HEK293 (cell line): ENCODE measurements around the gene SETD5.

Experiments used
- BCL11A ChIP-seq: fragments of 450-650 bp; formaldehyde crosslinking; IDR thresholded peaks from 2 replicates; pipeline ENCODE4 v1.5.1; 2016; ENCODE audit warnings: low read depth, missing biosample characterization, missing genetic modification characterization
- GLI2 ChIP-seq: fragments of 450-650 bp; formaldehyde crosslinking; IDR thresholded peaks from 2 replicates; pipeline ENCODE4; 2017; ENCODE audit warnings: missing biosample characterization, missing genetic modification characterization, low read depth, borderline replicate concordance
- ZBTB17 ChIP-seq: fragments of 450-650 bp; formaldehyde crosslinking; IDR thresholded peaks from 2 replicates; pipeline ENCODE4 v1.5.1; 2016; ENCODE audit warnings: missing biosample characterization, missing genetic modification characterization
- ZNF19 ChIP-seq: fragments of 450-650 bp; formaldehyde crosslinking; IDR thresholded peaks from 2 replicates; pipeline ENCODE4; 2016; ENCODE audit warnings: missing biosample characterization, missing genetic modification characterization, low read depth
- ZNF24 ChIP-seq: fragments of 450-650 bp; formaldehyde crosslinking; IDR thresholded peaks from 2 replicates; pipeline ENCODE4 v1.5.1; 2016; ENCODE audit warnings: missing biosample characterization, missing genetic modification characterization
- ZNF701 ChIP-seq: fragments of 450-650 bp; formaldehyde crosslinking; IDR thresholded peaks from 2 replicates; pipeline ENCODE4 v1.5.1; 2016; ENCODE audit warnings: missing biosample characterization, missing genetic modification characterization
- TF ChIP-seq, protein P1 (sequence below): sonication (generic); formaldehyde crosslinking; IDR thresholded peaks from 2 replicates; pipeline ENCODE4 v1.8.1; 2022; ENCODE audit warnings: mild to moderate bottlenecking, moderate library complexity, missing genetic modification reagents
- TF ChIP-seq, protein P2 (sequence below): fragments of 450-650 bp; formaldehyde crosslinking; IDR thresholded peaks from 2 replicates; pipeline ENCODE4 v1.5.1; 2016; ENCODE audit warnings: missing biosample characterization, missing genetic modification characterization
- TF ChIP-seq, protein P3 (sequence below): fragments of 450-650 bp; formaldehyde crosslinking; IDR thresholded peaks from 2 replicates; pipeline ENCODE4 v1.5.1; 2016; ENCODE audit warnings: missing biosample characterization, missing genetic modification characterization
- TF ChIP-seq, protein P4 (sequence below): fragments of 450-650 bp; formaldehyde crosslinking; IDR thresholded peaks from 2 replicates; pipeline ENCODE4 v1.5.1; 2016; ENCODE audit warnings: missing biosample characterization, missing genetic modification characterization, low read depth

DNA sequence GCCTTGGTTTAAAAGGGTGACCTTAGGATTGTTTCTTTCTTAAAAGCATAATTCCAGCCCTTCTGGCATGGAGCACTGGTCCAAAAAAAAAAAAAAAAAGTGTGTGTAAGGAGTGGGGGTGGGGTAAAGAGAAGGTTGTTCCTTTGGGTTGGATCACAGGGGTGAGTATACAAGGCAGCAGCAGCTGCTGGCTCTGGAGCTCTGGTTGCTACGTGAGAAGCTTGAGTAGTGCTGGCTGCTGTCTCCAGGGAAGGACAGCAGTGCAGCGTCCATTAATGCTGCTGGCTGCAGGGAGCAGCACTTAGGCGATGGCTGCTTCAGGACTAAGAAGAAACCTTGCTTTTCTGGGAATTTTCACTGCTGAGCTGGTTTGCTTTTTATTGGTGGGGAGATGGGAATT, 2.3 kb downstream of the SETD5 start:
- TF ChIP-seq, protein P1, sequence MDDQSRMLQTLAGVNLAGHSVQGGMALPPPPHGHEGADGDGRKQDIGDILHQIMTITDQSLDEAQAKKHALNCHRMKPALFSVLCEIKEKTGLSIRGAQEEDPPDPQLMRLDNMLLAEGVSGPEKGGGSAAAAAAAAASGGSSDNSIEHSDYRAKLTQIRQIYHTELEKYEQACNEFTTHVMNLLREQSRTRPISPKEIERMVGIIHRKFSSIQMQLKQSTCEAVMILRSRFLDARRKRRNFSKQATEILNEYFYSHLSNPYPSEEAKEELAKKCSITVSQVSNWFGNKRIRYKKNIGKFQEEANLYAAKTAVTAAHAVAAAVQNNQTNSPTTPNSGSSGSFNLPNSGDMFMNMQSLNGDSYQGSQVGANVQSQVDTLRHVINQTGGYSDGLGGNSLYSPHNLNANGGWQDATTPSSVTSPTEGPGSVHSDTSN (CRISPR knock-in tag): no peak
- TF ChIP-seq BCL11A (no peak), ZNF24 (no peak), GLI2 (tag by site-specific recombination) (no peak), ZBTB17 (tag by site-specific recombination) (peak; percentile 93), ZNF19 (no peak), ZNF701 (tag by site-specific recombination) (no peak)
- TF ChIP-seq, protein P2, sequence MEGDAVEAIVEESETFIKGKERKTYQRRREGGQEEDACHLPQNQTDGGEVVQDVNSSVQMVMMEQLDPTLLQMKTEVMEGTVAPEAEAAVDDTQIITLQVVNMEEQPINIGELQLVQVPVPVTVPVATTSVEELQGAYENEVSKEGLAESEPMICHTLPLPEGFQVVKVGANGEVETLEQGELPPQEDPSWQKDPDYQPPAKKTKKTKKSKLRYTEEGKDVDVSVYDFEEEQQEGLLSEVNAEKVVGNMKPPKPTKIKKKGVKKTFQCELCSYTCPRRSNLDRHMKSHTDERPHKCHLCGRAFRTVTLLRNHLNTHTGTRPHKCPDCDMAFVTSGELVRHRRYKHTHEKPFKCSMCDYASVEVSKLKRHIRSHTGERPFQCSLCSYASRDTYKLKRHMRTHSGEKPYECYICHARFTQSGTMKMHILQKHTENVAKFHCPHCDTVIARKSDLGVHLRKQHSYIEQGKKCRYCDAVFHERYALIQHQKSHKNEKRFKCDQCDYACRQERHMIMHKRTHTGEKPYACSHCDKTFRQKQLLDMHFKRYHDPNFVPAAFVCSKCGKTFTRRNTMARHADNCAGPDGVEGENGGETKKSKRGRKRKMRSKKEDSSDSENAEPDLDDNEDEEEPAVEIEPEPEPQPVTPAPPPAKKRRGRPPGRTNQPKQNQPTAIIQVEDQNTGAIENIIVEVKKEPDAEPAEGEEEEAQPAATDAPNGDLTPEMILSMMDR: no peak
- TF ChIP-seq, protein P3, sequence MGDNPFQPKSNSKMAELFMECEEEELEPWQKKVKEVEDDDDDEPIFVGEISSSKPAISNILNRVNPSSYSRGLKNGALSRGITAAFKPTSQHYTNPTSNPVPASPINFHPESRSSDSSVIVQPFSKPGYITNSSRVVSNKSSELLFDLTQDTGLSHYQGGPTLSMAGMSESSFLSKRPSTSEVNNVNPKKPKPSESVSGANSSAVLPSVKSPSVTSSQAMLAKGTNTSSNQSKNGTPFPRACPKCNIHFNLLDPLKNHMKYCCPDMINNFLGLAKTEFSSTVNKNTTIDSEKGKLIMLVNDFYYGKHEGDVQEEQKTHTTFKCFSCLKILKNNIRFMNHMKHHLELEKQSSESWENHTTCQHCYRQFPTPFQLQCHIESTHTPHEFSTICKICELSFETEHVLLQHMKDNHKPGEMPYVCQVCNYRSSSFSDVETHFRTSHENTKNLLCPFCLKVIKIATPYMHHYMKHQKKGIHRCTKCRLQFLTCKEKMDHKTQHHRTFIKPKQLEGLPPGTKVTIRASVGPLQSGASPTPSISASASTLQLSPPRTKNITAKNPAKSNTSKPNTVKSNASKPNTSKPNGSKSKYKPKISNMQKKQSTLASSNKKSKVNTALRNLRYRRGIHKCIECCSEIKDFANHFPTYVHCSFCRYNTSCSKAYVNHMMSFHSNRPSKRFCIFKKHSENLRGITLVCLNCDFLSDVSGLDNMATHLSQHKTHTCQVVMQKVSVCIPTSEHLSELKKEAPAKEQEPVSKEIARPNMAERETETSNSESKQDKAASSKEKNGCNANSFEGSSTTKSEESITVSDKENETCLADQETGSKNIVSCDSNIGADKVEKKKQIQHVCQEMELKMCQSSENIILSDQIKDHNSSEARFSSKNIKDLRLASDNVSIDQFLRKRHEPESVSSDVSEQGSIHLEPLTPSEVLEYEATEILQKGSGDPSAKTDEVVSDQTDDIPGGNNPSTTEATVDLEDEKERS: no peak
- TF ChIP-seq, protein P4, sequence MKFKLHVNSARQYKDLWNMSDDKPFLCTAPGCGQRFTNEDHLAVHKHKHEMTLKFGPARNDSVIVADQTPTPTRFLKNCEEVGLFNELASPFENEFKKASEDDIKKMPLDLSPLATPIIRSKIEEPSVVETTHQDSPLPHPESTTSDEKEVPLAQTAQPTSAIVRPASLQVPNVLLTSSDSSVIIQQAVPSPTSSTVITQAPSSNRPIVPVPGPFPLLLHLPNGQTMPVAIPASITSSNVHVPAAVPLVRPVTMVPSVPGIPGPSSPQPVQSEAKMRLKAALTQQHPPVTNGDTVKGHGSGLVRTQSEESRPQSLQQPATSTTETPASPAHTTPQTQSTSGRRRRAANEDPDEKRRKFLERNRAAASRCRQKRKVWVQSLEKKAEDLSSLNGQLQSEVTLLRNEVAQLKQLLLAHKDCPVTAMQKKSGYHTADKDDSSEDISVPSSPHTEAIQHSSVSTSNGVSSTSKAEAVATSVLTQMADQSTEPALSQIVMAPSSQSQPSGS (tag by site-specific recombination): no peak
